GM21390 (cell line): ENCODE results near the gene MACROD2.

Experiments used
- ATAC-seq: cut with Tn5 transposase; IDR thresholded peaks from one replicate; pipeline ENCODE4 v1.9.1; 2021; ENCODE audit not compliant: unreplicated experiment

Gene MACROD2

GRCh38 chr20:14055127-14055742, 59.9 kb downstream of the MACROD2 start:
- no peak for ATAC-seq

- no peak for ATAC-seq
Observed at GRCh38 chr20:14062171-14062570, 66.9 kb downstream of the MACROD2 start.

GRCh38 chr20:14062786-14063185, 67.5 kb downstream of the MACROD2 start:
- ATAC-seq: no peak

GRCh38 chr20:14064333-14064732, 69.0 kb downstream of the MACROD2 start:
- no peak for ATAC-seq

GRCh38 chr20:14064921-14065320, 69.6 kb downstream of the MACROD2 start:
- no peak for ATAC-seq

GRCh38 chr20:14065774-14066173, 70.5 kb downstream of the MACROD2 start:
- no peak for ATAC-seq

- no peak for ATAC-seq
Observed at GRCh38 chr20:14067603-14068002, 72.3 kb downstream of the MACROD2 start.

- no peak for ATAC-seq
Observed at GRCh38 chr20:14069796-14070195, 74.5 kb downstream of the MACROD2 start.

- no peak for ATAC-seq
Observed at GRCh38 chr20:14093652-14094051, 98.3 kb downstream of the MACROD2 start.

GRCh38 chr20:14098261-14098660, 102.9 kb downstream of the MACROD2 start:
- ATAC-seq: no peak

- ATAC-seq: no peak
Observed at GRCh38 chr20:14113416-14113815, 118.1 kb downstream of the MACROD2 start.

GRCh38 chr20:14114065-14114704, 118.9 kb downstream of the MACROD2 start:
- no peak for ATAC-seq

- no peak for ATAC-seq
Observed at GRCh38 chr20:14116037-14116436, 120.7 kb downstream of the MACROD2 start.

GRCh38 chr20:14117768-14118167, 122.5 kb downstream of the MACROD2 start:
- no peak for ATAC-seq

GRCh38 chr20:14126856-14127255, 131.5 kb downstream of the MACROD2 start:
- no peak for ATAC-seq

GRCh38 chr20:14127514-14128223, 132.4 kb downstream of the MACROD2 start:
- ATAC-seq: no peak

- ATAC-seq: no peak
Observed at GRCh38 chr20:14134004-14134403, 138.7 kb downstream of the MACROD2 start.

GRCh38 chr20:14142171-14142570, 146.9 kb downstream of the MACROD2 start:
- no peak for ATAC-seq

- no peak for ATAC-seq
Observed at GRCh38 chr20:14142964-14143627, 147.8 kb downstream of the MACROD2 start.

GRCh38 chr20:14148042-14148441, 152.7 kb downstream of the MACROD2 start:
- no peak for ATAC-seq

GRCh38 chr20:14155361-14155760, 160.0 kb downstream of the MACROD2 start:
- no peak for ATAC-seq

GRCh38 chr20:14178528-14178927, 183.2 kb downstream of the MACROD2 start:
- ATAC-seq: no peak
